Vagina (tissue), 2 donors: ENCODE results near the gene FBXL5.

Experiments
- CTCF ChIP-seq, 3 experiments: fragments of 450-650 bp in 2 of 3; fragments of 200-600 bp in 1 of 3; sonication (generic) in 1 of 3; IDR thresholded peaks; one replicate each; pipeline ENCODE4 v1.5.1; 2017 to 2019; ENCODE audit warnings: antibody characterized with exemption in 3 of 3, mild to moderate bottlenecking in 2 of 3, moderate library complexity in 2 of 3
- POLR2A ChIP-seq, 2 donors: fragments of 450-650 bp; IDR thresholded peaks; one replicate each; pipeline ENCODE4 v1.6.1; 2017; ENCODE audit warnings: antibody characterized with exemption in 2 of 2, mild to moderate bottlenecking in 2 of 2, moderate library complexity in 2 of 2
- POLR2AphosphoS5 ChIP-seq, 2 donors: sonication (generic); formaldehyde crosslinking; IDR thresholded peaks; one replicate each; pipeline ENCODE4 v1.9.0; 2017; ENCODE audit warnings: antibody characterized with exemption in 2 of 2, mild to moderate bottlenecking in 2 of 2, low read depth in 1 of 2; ENCODE audit not compliant: insufficient read depth in 1 of 2

- TF ChIP-seq CTCF (IDR thresholded peaks at IDR 0.05) (no peak), POLR2A (IDR thresholded peaks at IDR 0.05) (no peak), POLR2AphosphoS5 (IDR thresholded peaks at IDR 0.05; ENCODE audit: insufficient read depth in 1 of 2, low read depth in 1 of 2) (no peak)
Observed at GRCh38 chr4:15557786-15558550, 97.2 kb downstream of the FBXL5 start.
